ENCODE results near the gene PPP2R2C. TPM values are rescaled to one million over a fixed set of nuclear protein-coding genes. Genes with fewer than 3 reads are reported as not detected.

The PPP2R2C gene
- total and polyA plus RNA-seq, 2 experiments from 2014 or later = 1.3 to 9.2 TPM

DNA sequence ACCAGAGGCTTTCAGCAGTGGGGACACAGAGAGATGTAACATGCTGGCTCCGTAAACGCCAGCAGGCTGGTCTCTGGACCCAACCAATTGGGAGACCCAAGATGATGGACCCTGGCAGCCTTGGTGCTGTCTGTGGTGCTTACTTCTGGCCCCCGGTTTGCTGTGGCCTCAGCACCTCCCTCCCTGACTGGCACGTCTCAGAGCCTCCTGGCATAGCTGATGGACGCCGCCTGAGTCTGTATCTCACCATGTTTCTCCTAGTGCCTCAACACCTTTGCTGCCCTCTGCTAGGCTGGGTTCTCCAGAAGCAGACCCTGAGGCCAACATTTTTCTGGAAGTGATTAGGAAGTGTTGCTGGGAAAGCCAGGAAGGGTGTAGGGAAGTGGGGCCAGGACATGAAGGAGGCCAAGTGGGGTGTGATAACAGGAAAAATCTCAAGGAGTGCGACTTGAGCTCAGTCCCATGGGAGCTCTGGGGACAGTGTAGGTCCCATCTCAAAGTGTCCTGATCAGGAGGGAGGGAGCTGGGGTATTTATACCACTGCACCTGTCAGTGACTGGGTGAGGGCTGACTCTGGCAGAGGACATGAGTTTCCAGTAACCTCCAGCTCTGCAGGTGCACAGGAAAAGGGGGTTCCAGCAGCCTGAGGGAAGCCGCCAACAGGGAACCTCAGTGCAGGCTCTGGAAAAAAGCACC lies 31.8 kb downstream of the PPP2R2C start (continued):
- TF ChIP-seq ZNF331 (CRISPR knock-in tag; IDR thresholded peaks at IDR 0.05; ENCODE audit: low read depth) (no peak), EZH2phosphoT487 (IDR thresholded peaks at IDR 0.05; ENCODE audit: unreplicated experiment) (no peak)

DNA sequence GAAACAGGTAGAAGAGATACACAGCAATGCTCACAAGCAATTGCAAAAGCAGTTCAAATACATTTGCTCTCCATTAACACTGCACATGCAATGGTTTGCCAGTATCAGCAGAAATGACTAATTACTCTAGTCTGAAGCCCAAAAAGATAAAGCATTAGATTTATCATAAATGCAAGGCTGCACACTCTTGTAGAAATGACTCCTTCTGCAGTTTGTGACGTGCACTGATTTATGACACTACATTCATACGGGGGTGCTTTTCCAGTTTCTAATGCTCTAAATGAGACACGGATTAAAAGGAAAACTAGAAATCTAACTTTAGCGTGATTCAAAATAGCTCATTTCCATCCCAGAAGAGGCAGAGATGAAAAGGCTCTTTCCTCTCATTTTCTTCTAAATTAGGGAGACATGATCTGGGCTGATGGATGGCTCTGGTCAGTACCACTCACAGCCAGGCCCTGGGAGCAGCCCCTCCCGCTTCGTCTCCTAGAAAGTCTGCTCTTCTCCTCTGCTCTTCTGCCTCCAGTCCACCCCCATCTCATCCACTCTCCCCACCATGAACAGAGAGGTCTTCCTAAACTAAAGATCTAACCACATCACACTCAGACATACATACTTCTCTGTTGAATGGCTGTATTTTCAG lies 33.2 kb downstream of the PPP2R2C start:
- Mint-ChIP-seq H3K9me3 (peaks cover 17% of the 10 kb centered on the region), H3K4me3 (no peak overlapping the region), H3K27ac (no peak overlapping the region), H3K27me3 (ENCODE audit: insufficient read depth, low read depth, poor library complexity) (peaks cover 2% of the 10 kb centered on the region), H3K36me3 (ENCODE audit: low read depth) (no peaks in the 10 kb centered on the region), H3K4me1 (no peaks in the 10 kb centered on the region)
- no peaks in the 10 kb centered on the region for H3K27me3 ChIP-seq (ENCODE audit: insufficient read depth)
- no peaks in the 10 kb centered on the region for H3F3A ChIP-seq (replicated peaks; ENCODE audit: low read depth)
- no peaks in the 10 kb centered on the region for H4K20me1 ChIP-seq (replicated peaks; ENCODE audit: insufficient read depth)
- H3K4me1 ChIP-seq (ENCODE audit: insufficient read depth) = no peaks in the 10 kb centered on the region
- no peaks in the 10 kb centered on the region for H3K9me2 ChIP-seq (ENCODE audit: insufficient read depth)
- no peak overlapping the region for H3K27ac ChIP-seq (ENCODE audit: low read depth)
- H3K4me2 ChIP-seq = no peak overlapping the region
- DNase-seq (ENCODE audit: low spot score) (no peak), ATAC-seq (no peak)
- H3K4me3 ChIP-seq = no peak overlapping the region
- no peak overlapping the region for H2AFZ ChIP-seq
- no peaks in the 10 kb centered on the region for H3K79me2 ChIP-seq (replicated peaks; ENCODE audit: insufficient read depth)
- no peaks in the 10 kb centered on the region for H3K36me3 ChIP-seq (ENCODE audit: insufficient read depth)
- TF ChIP-seq EZH2phosphoT487 (IDR thresholded peaks at IDR 0.05; ENCODE audit: unreplicated experiment) (no peak), NANOG (IDR thresholded peaks at IDR 0.05; ENCODE audit: borderline replicate concordance) (no peak), CREB1 (CRISPR knock-in tag; IDR thresholded peaks at IDR 0.05; ENCODE audit: low read depth) (no peak), POLR2AphosphoS5 (IDR thresholded peaks at IDR 0.05; ENCODE audit: low read depth) (no peak), ZNF114 (CRISPR knock-in tag; IDR thresholded peaks at IDR 0.05) (no peak), JUNB (IDR thresholded peaks at IDR 0.05; ENCODE audit: unreplicated experiment) (no peak), ZNF331 (CRISPR knock-in tag; IDR thresholded peaks at IDR 0.05; ENCODE audit: low read depth) (no peak)
- TF ChIP-seq, protein P1, sequence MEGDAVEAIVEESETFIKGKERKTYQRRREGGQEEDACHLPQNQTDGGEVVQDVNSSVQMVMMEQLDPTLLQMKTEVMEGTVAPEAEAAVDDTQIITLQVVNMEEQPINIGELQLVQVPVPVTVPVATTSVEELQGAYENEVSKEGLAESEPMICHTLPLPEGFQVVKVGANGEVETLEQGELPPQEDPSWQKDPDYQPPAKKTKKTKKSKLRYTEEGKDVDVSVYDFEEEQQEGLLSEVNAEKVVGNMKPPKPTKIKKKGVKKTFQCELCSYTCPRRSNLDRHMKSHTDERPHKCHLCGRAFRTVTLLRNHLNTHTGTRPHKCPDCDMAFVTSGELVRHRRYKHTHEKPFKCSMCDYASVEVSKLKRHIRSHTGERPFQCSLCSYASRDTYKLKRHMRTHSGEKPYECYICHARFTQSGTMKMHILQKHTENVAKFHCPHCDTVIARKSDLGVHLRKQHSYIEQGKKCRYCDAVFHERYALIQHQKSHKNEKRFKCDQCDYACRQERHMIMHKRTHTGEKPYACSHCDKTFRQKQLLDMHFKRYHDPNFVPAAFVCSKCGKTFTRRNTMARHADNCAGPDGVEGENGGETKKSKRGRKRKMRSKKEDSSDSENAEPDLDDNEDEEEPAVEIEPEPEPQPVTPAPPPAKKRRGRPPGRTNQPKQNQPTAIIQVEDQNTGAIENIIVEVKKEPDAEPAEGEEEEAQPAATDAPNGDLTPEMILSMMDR (conservative IDR thresholded peaks at IDR 0.05; ENCODE audit: low read depth in 2 of 2) = no peak
- TF ChIP-seq, protein P2, sequence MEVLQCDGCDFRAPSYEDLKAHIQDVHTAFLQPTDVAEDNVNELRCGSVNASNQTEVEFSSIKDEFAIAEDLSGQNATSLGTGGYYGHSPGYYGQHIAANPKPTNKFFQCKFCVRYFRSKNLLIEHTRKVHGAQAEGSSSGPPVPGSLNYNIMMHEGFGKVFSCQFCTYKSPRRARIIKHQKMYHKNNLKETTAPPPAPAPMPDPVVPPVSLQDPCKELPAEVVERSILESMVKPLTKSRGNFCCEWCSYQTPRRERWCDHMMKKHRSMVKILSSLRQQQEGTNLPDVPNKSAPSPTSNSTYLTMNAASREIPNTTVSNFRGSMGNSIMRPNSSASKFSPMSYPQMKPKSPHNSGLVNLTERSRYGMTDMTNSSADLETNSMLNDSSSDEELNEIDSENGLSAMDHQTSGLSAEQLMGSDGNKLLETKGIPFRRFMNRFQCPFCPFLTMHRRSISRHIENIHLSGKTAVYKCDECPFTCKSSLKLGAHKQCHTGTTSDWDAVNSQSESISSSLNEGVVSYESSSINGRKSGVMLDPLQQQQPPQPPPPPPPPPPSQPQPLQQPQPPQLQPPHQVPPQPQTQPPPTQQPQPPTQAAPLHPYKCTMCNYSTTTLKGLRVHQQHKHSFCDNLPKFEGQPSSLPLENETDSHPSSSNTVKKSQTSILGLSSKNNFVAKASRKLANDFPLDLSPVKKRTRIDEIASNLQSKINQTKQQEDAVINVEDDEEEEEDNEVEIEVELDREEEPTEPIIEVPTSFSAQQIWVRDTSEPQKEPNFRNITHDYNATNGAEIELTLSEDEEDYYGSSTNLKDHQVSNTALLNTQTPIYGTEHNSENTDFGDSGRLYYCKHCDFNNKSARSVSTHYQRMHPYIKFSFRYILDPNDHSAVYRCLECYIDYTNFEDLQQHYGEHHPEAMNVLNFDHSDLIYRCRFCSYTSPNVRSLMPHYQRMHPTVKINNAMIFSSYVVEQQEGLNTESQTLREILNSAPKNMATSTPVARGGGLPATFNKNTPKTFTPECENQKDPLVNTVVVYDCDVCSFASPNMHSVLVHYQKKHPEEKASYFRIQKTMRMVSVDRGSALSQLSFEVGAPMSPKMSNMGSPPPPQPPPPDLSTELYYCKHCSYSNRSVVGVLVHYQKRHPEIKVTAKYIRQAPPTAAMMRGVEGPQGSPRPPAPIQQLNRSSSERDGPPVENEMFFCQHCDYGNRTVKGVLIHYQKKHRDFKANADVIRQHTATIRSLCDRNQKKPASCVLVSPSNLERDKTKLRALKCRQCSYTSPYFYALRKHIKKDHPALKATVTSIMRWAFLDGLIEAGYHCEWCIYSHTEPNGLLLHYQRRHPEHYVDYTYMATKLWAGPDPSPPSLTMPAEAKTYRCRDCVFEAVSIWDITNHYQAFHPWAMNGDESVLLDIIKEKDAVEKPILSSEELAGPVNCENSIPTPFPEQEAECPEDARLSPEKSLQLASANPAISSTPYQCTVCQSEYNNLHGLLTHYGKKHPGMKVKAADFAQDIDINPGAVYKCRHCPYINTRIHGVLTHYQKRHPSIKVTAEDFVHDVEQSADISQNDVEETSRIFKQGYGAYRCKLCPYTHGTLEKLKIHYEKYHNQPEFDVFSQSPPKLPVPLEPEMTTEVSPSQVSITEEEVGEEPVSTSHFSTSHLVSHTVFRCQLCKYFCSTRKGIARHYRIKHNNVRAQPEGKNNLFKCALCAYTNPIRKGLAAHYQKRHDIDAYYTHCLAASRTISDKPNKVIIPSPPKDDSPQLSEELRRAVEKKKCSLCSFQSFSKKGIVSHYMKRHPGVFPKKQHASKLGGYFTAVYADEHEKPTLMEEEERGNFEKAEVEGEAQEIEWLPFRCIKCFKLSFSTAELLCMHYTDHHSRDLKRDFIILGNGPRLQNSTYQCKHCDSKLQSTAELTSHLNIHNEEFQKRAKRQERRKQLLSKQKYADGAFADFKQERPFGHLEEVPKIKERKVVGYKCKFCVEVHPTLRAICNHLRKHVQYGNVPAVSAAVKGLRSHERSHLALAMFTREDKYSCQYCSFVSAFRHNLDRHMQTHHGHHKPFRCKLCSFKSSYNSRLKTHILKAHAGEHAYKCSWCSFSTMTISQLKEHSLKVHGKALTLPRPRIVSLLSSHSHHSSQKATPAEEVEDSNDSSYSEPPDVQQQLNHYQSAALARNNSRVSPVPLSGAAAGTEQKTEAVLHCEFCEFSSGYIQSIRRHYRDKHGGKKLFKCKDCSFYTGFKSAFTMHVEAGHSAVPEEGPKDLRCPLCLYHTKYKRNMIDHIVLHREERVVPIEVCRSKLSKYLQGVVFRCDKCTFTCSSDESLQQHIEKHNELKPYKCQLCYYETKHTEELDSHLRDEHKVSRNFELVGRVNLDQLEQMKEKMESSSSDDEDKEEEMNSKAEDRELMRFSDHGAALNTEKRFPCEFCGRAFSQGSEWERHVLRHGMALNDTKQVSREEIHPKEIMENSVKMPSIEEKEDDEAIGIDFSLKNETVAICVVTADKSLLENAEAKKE (CRISPR knock-in tag; IDR thresholded peaks at IDR 0.05) = no peak
- TF ChIP-seq, protein P3, sequence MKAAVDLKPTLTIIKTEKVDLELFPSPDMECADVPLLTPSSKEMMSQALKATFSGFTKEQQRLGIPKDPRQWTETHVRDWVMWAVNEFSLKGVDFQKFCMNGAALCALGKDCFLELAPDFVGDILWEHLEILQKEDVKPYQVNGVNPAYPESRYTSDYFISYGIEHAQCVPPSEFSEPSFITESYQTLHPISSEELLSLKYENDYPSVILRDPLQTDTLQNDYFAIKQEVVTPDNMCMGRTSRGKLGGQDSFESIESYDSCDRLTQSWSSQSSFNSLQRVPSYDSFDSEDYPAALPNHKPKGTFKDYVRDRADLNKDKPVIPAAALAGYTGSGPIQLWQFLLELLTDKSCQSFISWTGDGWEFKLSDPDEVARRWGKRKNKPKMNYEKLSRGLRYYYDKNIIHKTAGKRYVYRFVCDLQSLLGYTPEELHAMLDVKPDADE (IDR thresholded peaks at IDR 0.05) = no peak
- TF ChIP-seq, protein P4, sequence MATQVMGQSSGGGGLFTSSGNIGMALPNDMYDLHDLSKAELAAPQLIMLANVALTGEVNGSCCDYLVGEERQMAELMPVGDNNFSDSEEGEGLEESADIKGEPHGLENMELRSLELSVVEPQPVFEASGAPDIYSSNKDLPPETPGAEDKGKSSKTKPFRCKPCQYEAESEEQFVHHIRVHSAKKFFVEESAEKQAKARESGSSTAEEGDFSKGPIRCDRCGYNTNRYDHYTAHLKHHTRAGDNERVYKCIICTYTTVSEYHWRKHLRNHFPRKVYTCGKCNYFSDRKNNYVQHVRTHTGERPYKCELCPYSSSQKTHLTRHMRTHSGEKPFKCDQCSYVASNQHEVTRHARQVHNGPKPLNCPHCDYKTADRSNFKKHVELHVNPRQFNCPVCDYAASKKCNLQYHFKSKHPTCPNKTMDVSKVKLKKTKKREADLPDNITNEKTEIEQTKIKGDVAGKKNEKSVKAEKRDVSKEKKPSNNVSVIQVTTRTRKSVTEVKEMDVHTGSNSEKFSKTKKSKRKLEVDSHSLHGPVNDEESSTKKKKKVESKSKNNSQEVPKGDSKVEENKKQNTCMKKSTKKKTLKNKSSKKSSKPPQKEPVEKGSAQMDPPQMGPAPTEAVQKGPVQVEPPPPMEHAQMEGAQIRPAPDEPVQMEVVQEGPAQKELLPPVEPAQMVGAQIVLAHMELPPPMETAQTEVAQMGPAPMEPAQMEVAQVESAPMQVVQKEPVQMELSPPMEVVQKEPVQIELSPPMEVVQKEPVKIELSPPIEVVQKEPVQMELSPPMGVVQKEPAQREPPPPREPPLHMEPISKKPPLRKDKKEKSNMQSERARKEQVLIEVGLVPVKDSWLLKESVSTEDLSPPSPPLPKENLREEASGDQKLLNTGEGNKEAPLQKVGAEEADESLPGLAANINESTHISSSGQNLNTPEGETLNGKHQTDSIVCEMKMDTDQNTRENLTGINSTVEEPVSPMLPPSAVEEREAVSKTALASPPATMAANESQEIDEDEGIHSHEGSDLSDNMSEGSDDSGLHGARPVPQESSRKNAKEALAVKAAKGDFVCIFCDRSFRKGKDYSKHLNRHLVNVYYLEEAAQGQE (IDR thresholded peaks at IDR 0.05; ENCODE audit: unreplicated experiment) = no peak

Data from GM23338 (cell line).